HAP-1 (cell line): ENCODE results near the gene EXOC4.
"Not testable (repeated sequence)": the region's sequence is repeated elsewhere in the genome, so short reads cannot be mapped to it uniquely, and the experiment has no call there.

Source experiments
- DNase-seq, 2 experiments: peaks; one replicate each; pipeline ENCODE4 v3.0.0-alpha.2; 2016 to 2020; ENCODE audit warnings: low spot score in 2 of 2
- H3K27me3 ChIP-seq: fragments of 250-450 bp; sonication (Bioruptor Pico); 2 replicates; pipeline ENCODE4 v1.5.1; 2020; ENCODE audit warnings: low read depth, mild to moderate bottlenecking, moderate library complexity
- H3K36me3 ChIP-seq: fragments of 250-450 bp; sonication (Bioruptor Pico); replicated peaks from 2 replicates; pipeline ENCODE4 v1.5.1; 2020; ENCODE audit warnings: mild to moderate bottlenecking
- H3K4me1 ChIP-seq: fragments of 250-450 bp; sonication (Bioruptor Pico); 2 replicates; pipeline ENCODE4 v1.5.1; 2020; ENCODE audit warnings: mild to moderate bottlenecking
- H3K4me3 ChIP-seq: fragments of 250-450 bp; sonication (Bioruptor Pico); 2 replicates; pipeline ENCODE4 v1.5.1; 2020; ENCODE audit warnings: mild to moderate bottlenecking, moderate library complexity
- H3K9me3 ChIP-seq: fragments of 250-450 bp; sonication (Bioruptor Pico); 2 replicates; pipeline ENCODE4 v1.5.1; 2020; ENCODE audit warnings: mild to moderate bottlenecking, moderate library complexity
- in situ Hi-C: fragments of 300-500 bp; cut with MboI; formaldehyde crosslinking; loops from 3 replicates; pipeline ENCODE4 v1.14.3; 2020; ENCODE audit warnings: low sequenced_read_pairs, inconsistent platforms, mixed read lengths

Gene EXOC4

DNA sequence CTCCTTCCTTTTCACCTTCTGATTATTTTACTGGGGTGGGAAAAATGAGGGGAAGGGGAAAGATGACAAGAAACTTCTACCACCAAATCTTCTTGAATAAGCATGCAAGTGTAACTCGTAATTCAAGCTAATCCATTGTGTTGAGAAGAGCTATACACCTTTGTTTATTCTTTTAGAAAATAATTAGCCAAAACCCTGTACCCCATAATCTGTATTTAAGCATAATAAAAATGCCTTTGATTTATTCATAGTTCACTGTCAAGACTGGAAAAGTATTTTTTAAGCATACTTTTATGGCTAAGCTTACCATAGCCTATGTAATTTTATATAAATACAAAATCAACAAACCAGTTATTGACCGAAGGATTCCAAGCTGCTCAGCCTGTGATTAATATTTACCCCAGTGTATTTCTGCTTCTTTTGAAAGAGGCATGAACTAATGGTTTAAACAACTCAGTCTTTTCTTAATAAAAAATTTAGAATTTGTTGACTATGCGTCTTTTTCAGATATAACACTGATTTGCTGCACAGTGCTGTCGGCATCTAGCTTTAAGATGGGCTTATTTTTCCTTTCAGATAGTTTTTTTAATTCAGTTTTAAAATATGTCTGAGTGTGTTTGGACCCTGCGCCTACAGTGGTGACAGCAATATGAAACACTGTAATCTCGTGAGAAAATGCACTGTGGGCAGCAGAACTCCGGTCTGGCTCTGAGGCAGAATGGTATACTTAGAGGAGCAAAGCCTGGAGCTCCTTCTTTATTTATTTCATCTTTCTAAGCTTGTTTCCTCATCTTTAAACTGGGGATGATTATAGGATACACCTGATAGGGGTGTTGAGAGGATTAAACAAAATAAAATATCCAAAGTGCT is 635.4 kb downstream of the EXOC4 start:
- in situ Hi-C loops = no loop called here
- Histone ChIP-seq H3K4me3 (no peak overlapping the region), H3K9me3 (no peaks in the 10 kb centered on the region), H3K36me3 (no peaks in the 10 kb centered on the region), H3K4me1 (peaks cover 22% of the 10 kb centered on the region), H3K27me3 (no peaks in the 10 kb centered on the region)
- peak in 1 of 2 experiments; percentile 32 for DNase-seq

DNA sequence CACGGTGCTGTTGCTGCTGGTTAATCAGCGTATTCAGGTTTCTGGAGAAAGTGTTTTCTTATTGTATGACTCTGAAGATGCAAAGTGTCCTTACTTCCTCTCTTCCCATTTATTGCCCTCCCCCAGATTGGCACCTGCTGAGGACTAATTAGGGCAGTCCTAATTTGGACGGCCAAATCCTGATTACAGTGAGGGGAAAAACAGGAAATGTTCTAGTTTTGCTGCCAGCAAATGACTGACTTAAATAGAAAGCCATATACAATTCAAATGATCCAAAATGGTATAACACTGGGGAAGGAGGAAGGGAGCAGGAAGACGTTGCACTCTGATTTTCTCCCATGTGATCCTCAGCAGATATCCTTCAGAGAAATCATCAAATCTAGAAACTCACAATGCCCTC is 651.9 kb downstream of the EXOC4 start:
- H3K27me3 ChIP-seq = no peaks in the 10 kb centered on the region
- no peaks in the 10 kb centered on the region for H3K4me1 ChIP-seq
- H3K9me3 ChIP-seq = no peaks in the 10 kb centered on the region
- in situ Hi-C loops = no loop called here
- no peak overlapping the region for H3K4me3 ChIP-seq
- H3K36me3 ChIP-seq = no peaks in the 10 kb centered on the region
- no peak for DNase-seq

DNA sequence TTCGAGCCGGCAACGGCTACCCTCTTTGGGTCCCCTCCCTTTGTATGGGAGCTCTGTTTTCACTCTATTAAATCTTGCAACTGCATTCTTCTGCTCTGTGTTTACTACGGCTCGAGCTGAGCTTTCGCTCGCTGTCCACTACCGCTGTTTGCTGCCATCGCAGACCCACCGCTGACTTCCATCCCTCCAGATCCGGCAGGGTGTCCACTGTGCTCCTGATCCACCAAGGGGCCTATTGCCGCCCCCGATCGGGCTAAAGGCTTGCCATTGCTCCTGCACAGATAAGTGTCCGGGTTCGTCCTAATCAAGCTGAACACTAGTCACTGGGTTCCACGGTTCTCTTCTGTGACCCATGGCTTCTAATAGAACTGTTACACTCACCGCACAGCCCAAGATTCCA is 653.7 kb downstream of the EXOC4 start:
- H3K36me3 ChIP-seq, H3K4me1 ChIP-seq, in situ Hi-C loops, H3K9me3 ChIP-seq, H3K4me3 ChIP-seq, DNase-seq, H3K27me3 ChIP-seq: not testable (repeated sequence)

DNA sequence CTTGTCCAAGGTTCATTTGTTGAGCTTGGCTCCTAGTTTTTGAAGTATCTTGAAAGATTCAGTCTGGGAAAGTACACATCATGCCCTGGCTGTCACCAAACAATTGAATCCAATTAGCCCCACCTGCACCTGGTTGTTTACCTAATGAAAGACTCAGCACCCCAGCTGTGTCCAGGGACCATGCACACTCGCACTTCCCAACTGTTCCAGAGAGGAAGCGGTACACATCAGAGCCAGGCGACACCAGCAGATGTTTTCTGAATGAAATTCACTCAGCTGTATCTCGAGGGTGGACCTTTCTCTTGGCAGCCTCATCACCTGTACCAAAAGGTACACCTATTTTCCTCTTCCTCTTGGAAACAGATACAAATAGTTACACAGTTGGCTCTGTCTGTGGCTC is 657.9 kb downstream of the EXOC4 start:
- Histone ChIP-seq H3K4me1 (no peaks in the 10 kb centered on the region), H3K9me3 (no peaks in the 10 kb centered on the region), H3K4me3 (no peak overlapping the region), H3K36me3 (no peaks in the 10 kb centered on the region), H3K27me3 (no peaks in the 10 kb centered on the region)
- DNase-seq = no peak
- in situ Hi-C loops = no loop called here

DNA sequence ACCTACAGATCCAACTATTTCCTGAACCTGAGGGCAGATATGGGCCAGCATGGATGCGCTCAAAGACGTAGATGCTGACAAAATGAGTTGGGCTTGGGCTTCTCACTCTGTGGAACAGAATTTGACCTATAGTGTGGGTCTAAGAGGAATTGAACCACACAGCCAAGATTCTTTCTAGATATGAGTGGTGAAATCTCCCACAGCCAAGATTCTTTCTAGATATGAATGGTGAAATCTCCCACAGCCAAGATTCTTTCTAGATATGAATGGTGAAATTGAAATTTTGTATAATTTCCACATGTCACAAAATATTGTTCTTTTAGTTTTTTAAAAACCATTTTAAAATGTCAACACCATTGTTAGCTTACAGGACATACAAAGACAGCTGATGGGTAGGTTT is 658.8 kb downstream of the EXOC4 start:
- Histone ChIP-seq H3K27me3 (no peaks in the 10 kb centered on the region), H3K4me1 (no peaks in the 10 kb centered on the region), H3K4me3 (no peak overlapping the region), H3K9me3 (no peaks in the 10 kb centered on the region), H3K36me3 (no peaks in the 10 kb centered on the region)
- in situ Hi-C loops = no loop called here
- no peak for DNase-seq

DNA sequence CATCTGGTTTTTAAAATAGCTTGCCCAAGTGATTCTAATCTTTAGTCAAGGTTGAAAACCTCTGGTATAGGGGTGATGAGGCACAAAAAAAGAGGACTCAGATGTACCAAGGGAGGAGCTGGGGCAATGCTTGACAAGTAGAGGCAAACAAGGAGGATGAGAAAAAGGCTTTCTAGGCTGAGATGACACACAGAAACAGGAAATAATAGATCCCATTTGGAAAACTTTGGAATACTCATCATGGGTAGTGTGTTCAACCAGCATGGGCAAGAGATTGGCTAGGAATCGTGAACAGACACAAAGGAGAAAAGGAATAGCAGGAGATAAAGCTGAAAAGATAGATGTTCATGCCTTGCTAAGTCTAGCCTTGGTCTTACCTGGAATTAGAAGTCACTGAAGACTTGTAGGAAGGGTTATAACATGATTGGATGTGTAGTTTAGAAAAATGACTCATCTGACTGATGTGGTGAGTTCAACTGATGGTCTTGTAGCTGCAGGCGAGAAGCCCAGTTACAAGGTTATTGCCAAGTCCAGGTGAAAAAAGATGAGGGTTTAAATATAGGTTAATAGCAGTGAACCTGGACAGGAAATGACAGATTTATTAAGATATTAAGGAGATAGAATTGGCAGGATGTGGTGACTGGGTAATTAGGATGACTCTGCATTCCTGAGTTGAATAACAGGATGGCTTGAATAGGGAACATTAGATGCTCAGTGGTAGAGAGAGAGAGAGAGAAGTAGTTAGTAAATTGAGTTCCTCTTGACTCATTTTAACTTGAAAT is 660.2 kb downstream of the EXOC4 start:
- in situ Hi-C loops = no loop called here
- no peaks in the 10 kb centered on the region for H3K27me3 ChIP-seq

DNA sequence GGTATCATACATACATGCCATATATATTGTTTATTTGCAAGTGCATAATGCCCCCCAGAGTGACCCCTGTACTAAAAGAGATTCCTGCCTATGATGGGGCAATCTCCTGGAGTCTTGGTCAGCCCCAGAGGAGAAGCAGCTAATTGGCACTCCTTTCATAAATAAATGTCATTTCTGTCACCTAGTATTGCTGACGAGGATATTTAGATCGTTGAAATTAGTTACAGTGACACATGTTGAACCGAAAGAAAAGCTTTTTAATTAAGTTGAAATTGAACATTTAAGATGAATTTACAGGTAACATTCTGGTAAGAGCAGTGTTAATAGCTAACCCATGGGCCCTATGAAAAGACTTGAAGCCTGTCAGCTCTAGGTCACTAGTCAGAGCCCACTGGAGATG is 663.7 kb downstream of the EXOC4 start:
- H3K4me1 ChIP-seq = no peaks in the 10 kb centered on the region
- H3K9me3 ChIP-seq = no peaks in the 10 kb centered on the region; the same call in 1 of the 2 replicates
- H3K27me3 ChIP-seq = no peaks in the 10 kb centered on the region
- H3K36me3 ChIP-seq = no peaks in the 10 kb centered on the region
- in situ Hi-C loops = no loop called here
- no peak for DNase-seq
- no peak overlapping the region for H3K4me3 ChIP-seq

More for the DNA sequence above, 660.2 kb downstream of the EXOC4 start:
- DNase-seq = no peak
- Histone ChIP-seq H3K4me3 (no peak overlapping the region), H3K4me1 (no peaks in the 10 kb centered on the region), H3K9me3 (no peaks in the 10 kb centered on the region), H3K36me3 (no peaks in the 10 kb centered on the region)

DNA sequence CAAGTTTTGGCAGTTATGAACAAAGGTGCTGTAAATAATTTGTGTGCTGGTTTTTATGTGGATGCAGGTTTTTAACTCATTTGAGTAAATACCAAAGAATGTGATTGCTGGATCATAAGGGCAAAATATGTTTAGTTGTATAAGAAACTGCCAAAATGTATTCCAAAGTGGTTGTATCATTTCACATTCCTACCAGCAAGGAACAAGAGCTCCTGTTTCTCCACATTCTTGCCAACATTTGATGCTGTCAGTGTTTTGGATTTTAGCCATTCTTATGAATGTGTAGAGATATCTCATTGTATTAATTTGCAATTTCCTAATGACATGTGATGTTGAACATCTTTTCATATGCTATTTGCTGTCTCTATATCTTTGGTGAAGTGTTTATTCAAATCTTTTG is 666.9 kb downstream of the EXOC4 start:
- DNase-seq = no peak
- in situ Hi-C loops = no loop called here
- Histone ChIP-seq H3K4me3 (no peak overlapping the region), H3K36me3 (no peaks in the 10 kb centered on the region), H3K4me1 (peaks cover 12% of the 10 kb centered on the region), H3K9me3 (no peaks in the 10 kb centered on the region; the same call in 1 of the 2 replicates), H3K27me3 (no peaks in the 10 kb centered on the region)

DNA sequence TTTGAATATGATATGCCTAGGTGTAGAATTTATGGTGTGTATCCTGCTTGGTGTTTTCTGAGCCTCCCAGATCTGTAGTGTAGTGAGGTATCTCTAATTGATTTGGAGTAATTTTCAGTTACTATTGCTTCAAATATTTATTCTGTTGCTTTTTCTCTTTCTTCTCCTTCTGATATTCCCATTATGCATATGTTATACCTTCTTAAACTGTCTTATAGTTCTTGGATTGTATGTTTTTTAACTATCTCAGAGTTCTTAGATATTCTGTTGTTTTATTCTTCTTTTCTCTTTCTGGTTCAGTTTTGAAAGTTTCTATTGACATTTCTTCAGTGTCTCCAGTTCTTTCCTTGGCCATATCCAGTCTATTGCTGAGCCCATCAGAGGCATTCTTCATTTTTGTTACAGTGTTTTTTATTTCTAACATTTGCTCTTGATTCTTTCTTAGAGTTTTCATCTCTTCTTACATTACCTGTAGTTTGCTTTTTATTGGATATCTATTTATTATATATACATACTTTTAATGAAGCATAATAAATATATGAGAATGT is 668.8 kb downstream of the EXOC4 start:
- Histone ChIP-seq H3K4me1 (peaks cover 13% of the 10 kb centered on the region), H3K9me3 (no peaks in the 10 kb centered on the region; the same call in 1 of the 2 replicates), H3K36me3 (no peaks in the 10 kb centered on the region), H3K4me3 (no peak overlapping the region), H3K27me3 (no peaks in the 10 kb centered on the region)
- in situ Hi-C loops = no loop called here
- DNase-seq = no peak

DNA sequence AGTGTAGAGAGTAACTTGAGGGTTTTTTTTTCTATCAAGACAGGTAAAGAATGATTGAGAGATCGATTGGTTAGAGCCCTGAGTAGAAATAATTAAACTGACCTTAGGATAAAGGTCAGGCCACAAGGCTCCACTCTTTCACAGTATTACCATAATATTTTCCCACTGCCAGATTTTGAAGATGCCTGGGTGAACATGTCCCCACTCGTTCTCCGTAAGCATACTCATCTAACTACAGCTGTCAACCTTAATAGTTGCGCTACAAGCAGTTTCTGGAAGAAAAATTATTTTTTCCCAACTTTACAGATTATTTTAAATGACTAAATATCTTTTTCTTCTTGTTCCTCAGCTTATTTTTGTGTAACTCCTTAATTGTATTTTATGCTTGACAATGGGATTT is 671.1 kb downstream of the EXOC4 start:
- Histone ChIP-seq H3K27me3 (no peaks in the 10 kb centered on the region), H3K4me3 (no peak overlapping the region), H3K9me3 (no peaks in the 10 kb centered on the region; the same call in 1 of the 2 replicates), H3K36me3 (no peaks in the 10 kb centered on the region), H3K4me1 (peaks cover 13% of the 10 kb centered on the region)
- in situ Hi-C loops = no loop called here
- no peak for DNase-seq

DNA sequence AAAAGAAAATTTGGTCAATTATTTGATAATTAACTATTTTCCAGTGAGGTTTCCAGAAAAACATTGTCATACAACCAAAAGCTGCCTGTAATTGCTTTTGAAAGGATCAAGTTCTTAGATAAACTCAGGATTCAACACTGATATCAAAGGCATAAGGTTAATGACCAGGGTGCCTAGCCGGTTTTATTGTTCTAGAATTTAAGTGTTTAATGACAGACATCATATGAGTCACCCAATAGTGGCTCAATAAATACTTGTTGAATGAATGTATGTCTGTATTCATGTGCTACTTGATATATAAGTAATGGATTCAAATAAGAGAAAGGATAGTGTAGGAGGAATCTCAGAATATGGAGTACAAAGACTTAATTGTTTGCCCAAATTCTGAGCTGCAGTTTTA is 678.2 kb downstream of the EXOC4 start:
- H3K4me1 ChIP-seq = peaks cover 36% of the 10 kb centered on the region
- DNase-seq = no peak

DNA sequence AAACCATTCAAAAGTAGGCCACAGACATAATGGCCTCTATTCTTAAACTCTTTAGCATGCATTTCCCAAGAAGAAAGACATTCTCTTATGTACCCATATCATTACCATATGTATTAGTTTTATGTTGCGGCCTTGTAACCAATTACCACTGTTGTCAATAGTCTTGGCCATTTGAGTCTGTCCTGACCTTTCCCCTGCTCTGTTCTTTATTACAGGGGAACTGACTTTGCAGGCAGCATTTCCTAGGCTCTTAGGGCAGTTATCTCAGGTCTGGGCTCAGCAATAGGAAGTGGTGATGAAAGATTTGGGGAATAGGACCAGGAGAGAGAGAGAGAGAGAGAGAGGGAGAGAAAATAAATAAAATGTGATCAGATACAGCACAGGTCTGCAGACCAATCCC is 679.7 kb downstream of the EXOC4 start:
- H3K27me3 ChIP-seq = no peaks in the 10 kb centered on the region
- H3K36me3 ChIP-seq = no peaks in the 10 kb centered on the region
- in situ Hi-C loops = no loop called here
- H3K4me3 ChIP-seq = no peak overlapping the region
- no peaks in the 10 kb centered on the region for H3K9me3 ChIP-seq
- peak; percentile 59 to 94 for DNase-seq
- peaks cover 36% of the 10 kb centered on the region for H3K4me1 ChIP-seq

More for the DNA sequence above, 678.2 kb downstream of the EXOC4 start:
- no peak overlapping the region for H3K4me3 ChIP-seq
- in situ Hi-C loops = no loop called here
- H3K27me3 ChIP-seq = no peaks in the 10 kb centered on the region
- H3K36me3 ChIP-seq = no peaks in the 10 kb centered on the region
- H3K9me3 ChIP-seq = no peaks in the 10 kb centered on the region

DNA sequence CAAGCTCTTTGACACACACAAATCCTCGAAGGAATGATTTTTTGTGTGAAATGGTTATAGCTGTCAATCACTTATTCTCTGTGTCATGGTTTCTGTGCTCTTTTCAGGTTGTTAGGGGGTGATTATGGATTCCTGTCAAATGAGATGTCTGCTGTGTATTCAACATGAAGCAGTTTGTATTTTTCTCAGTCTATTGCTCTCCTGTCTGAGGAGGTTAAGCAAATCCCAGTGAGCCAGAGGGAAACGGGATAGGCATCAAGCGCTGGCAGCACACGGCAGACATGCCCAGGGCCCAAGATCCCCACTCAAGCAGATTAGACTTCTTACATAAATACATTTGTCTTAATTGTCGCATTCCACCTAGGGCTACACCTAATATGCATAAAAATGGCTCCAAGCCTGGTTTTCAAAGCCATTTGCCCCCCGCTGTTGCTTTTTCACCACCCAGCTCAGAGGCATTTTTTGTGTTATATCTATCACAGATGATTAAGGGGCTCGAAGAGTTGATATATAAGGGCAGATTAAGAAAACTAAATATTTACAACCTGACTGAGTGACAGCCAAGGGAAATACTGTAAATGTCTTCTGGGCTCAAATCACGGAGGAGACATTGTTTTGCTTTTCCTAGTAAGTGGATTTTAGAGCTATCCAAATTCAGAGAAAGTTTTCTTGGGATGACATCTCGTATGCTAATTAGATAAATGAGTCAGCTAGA is 681.5 kb downstream of the EXOC4 start:
- Histone ChIP-seq H3K4me1 (peaks cover 36% of the 10 kb centered on the region), H3K27me3 (no peaks in the 10 kb centered on the region), H3K9me3 (no peaks in the 10 kb centered on the region), H3K36me3 (no peaks in the 10 kb centered on the region), H3K4me3 (no peak overlapping the region)
- peak; percentile 78 to 86 for DNase-seq
- in situ Hi-C loops = no loop called here
